Measurements from ENCODE around the gene CSNK1G1.
"Not testable (repeated sequence)": the region's sequence is repeated elsewhere in the genome, so short reads cannot be mapped to it uniquely, and the experiment has no call there.

CSNK1G1 gene

DNA sequence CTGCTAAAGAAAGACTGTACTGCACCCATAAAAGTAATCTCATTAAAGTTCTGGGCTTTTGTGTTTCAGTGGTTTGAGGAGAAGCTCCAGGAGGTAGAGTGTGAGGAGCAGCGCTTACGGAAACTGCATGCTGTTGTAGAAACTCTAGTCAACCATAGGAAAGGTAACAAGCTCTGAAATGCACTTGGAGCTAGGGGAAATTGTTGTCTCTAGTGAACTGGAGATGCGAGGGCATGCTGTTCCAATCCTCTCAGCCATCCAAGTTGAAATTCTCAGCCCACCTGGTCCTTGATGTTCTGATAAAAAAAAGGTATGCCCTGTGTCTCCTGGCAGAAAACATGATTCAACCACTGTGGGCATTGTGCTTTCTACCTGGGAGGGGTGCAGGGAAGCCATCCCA, 225.8 kb downstream of the CSNK1G1 start:
- DNase-seq = no peak

DNA sequence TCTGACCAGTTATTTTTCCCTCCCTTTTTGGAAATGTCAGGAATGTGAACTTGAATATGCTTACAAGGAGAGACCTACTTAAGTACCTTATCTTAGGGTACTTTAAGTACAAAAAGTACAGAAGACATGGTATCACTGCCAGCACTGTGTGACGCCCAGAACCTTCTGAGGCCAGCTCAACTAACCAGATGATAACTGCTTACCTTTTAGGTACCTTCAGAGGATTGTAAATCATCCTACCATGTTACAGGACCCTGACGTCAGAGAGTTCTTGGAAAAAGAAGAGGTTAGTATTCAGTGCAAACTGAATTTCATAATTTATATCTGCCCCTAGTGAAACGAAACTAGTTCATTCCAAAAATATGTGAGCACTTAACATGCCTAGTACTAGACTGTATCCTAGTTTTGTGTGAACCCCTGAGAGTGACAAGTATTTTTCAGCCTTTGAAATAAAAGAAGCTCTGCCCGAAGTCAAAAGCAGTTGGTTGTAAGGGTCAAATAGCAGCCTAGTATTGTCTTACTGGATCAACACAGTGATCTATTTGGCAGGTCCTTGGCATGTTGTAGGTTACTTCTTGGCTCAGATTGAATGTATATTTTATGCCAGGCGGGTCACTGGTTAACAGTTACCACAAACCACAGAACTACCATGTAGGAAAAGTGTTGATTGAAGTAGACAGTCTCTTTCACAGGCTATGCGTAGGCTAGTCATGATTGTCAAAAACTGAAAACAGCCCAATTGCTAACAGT, 228.3 kb downstream of the CSNK1G1 start:
- DNase-seq = no peak

GRCh38 chr15:64125978-64126377, 230.0 kb downstream of the CSNK1G1 start:
- no peak for DNase-seq

DNA sequence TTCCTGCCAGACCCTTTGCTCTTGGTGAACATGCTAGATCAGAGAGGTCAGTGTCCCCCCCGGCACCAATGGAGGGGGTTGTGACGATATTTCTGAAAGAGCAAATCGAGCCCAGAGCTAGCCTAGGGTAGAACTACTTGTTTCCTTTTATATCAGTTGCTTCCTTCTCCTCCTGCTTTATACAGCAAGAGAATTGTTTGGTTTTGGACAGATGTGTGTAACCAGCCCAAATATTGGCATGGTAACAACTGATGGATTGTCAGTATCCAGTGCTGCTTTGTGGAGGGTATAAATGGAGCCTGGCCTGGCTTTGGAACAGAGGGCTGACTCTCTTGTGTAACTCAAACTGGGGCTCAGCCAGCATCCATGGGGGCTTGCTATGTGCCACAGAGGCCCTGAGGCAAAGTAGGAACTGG, 233.0 kb downstream of the CSNK1G1 start:
- no peak for DNase-seq

DNA sequence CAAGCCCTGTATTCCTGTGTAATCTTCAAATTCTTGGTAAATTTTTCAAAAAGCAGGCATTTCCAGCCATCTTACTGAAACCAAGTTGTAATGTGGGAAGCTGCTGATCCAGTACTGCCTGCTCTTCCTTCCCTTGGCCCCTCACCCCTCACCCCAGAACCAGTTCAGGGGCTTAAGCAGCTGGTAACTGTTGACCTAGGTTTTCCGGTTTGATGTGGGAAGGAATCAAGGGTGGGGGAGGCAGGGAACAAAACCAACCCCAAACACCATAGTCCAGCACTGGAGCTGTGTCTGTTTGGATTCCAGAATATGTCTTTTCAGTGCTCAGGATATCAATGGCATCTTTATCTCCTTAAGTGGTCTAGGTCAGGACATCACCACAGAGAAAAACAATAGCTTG, 233.5 kb downstream of the CSNK1G1 start:
- no peak for DNase-seq

- DNase-seq = no peak
These were observed 234.4 kb downstream of the CSNK1G1 start for GRCh38 chr15:64121614-64122013.

DNA sequence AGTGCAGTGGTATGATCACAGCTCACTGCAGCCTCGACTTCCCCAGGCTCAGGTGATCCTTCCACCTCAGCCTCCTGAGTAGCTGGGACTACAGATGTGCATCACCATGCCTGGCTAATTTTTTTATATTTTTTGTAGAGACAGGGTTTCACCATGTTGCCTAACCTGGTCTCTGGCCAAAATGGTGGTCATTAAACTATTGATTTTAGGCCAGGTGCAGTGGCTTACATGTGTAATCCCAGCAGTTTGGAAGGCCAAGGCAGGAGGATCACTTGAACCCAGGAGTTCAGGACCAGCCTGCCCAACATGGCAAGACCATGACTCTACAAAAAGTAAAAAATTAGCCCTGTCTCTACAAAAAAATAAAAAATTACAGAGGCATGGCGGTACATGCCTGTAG, 235.7 kb downstream of the CSNK1G1 start:
- not testable (repeated sequence) for DNase-seq

DNA sequence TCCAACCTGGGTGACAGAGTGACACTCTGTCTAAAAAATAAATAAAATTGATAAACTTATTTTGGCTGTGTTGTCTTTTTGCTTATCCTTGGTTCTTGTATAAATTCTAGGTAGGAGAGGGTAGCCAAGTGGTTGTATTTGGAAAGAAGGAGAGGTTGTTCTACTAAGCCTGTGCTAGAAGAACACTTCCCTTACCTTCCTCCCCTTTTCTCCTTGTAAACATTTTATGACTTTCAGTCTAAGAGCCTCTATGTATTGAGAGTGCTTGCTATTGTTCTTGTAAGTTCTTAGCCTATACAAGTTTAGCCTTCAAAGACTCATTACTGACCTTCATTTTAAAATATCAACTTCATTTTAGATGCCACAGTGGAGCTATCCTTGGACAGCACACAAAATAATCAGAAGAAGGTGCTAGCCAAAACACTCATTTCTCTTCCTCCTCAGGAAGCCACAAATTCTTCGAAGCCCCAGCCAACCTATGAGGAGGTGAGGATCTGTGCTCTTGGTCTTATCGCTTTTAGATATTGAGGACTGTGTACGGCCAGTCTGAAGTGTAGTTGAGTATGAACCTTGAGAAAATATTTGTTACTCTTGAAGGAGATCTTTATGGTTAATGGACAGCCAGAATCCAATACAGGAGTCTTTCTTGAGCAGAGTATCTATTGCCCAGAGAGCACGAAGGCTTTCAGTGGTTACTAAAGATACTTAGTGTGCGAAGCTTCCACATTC, 238.1 kb downstream of the CSNK1G1 start:
- DNase-seq = no peak

Measured in SHP77 (cell line).